ENCODE measurements around the gene FANCE. TPM values are rescaled to one million over a fixed set of nuclear protein-coding genes. Genes with fewer than 3 reads are reported as not detected.

The FANCE gene, protein sequence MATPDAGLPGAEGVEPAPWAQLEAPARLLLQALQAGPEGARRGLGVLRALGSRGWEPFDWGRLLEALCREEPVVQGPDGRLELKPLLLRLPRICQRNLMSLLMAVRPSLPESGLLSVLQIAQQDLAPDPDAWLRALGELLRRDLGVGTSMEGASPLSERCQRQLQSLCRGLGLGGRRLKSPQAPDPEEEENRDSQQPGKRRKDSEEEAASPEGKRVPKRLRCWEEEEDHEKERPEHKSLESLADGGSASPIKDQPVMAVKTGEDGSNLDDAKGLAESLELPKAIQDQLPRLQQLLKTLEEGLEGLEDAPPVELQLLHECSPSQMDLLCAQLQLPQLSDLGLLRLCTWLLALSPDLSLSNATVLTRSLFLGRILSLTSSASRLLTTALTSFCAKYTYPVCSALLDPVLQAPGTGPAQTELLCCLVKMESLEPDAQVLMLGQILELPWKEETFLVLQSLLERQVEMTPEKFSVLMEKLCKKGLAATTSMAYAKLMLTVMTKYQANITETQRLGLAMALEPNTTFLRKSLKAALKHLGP
- total RNA-seq (2014; rRNA removed; shearing (Covaris generic)) = 10.5 and 10.9 TPM in 2 replicates

DNA sequence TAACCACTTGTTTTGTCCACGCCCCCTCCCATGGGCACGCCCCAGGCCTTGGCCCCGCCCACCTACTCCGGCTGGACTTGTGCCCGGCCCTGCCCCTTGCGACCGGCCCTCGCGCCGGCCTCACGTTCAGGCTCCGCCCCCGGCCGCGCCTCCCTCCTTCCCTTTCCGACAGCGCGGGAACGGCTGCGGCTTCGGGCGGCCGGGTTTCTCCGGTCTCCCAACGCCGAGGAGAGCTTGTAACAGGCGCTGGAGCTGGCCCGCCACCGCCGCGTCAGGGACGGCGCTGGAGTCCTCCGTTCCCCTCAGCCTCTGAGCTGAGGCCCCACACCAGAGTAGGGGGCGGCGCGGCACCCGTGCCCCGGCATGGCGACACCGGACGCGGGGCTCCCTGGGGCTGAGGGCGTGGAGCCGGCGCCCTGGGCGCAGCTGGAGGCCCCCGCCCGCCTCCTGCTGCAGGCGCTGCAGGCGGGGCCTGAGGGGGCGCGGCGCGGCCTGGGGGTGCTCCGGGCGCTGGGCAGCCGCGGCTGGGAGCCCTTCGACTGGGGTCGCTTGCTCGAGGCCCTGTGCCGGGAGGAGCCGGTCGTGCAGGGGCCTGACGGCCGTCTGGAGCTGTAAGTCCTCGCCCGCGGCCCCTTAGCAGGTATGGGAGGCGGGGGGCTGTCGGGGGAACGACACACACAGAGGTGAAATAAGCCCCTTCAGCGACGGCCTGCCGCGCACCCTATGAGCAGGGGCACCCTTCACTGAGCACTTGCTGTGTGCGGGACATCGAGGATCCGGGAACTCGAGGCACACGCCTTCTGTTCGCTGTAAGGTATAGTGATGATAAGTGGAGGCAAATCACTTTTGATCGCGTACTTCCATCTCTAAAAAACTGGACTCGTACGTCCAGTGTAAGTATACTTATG lies at the start of gene FANCE:
TSS of gene FANCE (plus strand) at position 156 of the 908 bp plus-strand sequence. CDS start at position 364, 208 bp downstream.
- Histone ChIP-seq H3K36me3 (no peaks in the 10 kb centered on the region), H3K4me3 (peak within 1 kb of the TSS; percentile 84), H3K9me3 (replicated peaks) (no peaks in the 10 kb centered on the region), H3K27me3 (0 out of 2 replicates have a peak, but pooled peaks cover 3% of the 10 kb centered on the region), H3K27ac (peak within 1 kb of the TSS; percentile 71), H3K4me1 (peaks cover 15% of the 10 kb centered on the region)
- peak; percentile 92 to 93 for DNase-seq

DNA sequence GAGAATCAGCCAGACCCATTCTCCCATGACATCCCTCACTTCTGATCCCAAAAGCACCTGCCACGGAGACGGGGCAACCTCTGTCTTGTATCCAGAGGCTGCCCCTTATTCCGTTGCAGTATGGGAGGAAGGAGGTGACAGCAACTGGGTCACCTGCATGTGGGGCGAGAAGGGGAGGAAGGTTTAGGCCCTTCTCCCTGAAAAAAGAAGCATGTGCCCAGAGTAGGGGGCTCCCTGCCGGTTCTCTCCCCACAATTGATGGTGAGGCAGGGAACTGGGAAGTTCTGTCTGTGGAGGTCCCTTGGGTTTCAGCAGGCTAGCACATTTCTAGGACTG lies 49.3 kb upstream of the FANCE start:
- H3K4me1 ChIP-seq = peaks cover 1% of the 10 kb centered on the region
- H3K36me3 ChIP-seq = no peaks in the 10 kb centered on the region
- H3K27ac ChIP-seq = no peak overlapping the region
- H3K9me3 ChIP-seq (replicated peaks) = no peaks in the 10 kb centered on the region
- H3K4me3 ChIP-seq = no peak overlapping the region
- DNase-seq = no peak
- H3K27me3 ChIP-seq = no peaks in the 10 kb centered on the region

DNA sequence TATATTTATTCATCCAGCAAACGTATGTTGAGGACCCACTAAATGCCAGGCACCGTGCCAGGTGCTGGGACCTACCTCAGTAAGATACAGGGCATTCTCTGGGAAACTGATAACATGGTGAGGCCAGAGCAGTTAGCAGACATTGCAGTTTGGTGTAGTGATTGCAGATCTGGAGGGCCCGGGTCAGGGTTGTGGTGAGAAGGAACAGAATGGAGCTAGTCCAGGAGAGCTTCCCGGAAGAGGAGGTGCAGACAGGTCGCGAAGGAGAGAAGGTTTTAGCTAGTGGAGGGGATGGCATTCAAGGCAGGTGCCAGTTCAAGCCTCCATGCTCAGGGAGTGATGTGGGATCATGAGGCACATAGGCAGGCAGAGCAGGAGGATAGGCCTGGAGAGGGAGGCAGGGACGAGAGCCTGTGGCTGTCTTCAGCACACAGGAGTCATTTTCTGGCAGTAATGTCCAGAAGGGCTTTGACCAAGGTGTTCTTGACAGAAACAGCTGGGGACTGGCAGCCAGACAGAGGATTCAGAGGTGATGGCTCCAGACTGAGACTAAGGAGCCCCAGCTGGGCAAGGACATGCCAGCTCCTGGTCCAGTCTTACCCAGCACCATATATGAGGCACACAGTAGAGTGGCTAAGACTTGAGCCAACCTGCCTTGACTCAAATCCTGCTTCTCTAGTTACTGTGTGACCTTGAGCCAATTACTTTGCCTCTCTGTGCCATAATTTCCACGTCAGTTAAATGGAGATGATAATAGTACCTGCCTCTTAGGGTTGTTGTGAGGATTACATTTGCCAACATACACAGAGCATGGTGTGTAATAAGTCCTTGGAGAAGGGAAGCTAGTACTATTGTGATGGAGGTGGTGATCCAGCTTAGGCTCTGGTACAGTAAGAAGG lies 48.3 kb upstream of the FANCE start:
- Histone ChIP-seq H3K9me3 (replicated peaks) (no peaks in the 10 kb centered on the region), H3K27ac (no peak overlapping the region), H3K4me3 (no peak overlapping the region), H3K4me1 (peaks cover 7% of the 10 kb centered on the region), H3K36me3 (no peaks in the 10 kb centered on the region), H3K27me3 (no peaks in the 10 kb centered on the region)
- no peak for DNase-seq

DNA sequence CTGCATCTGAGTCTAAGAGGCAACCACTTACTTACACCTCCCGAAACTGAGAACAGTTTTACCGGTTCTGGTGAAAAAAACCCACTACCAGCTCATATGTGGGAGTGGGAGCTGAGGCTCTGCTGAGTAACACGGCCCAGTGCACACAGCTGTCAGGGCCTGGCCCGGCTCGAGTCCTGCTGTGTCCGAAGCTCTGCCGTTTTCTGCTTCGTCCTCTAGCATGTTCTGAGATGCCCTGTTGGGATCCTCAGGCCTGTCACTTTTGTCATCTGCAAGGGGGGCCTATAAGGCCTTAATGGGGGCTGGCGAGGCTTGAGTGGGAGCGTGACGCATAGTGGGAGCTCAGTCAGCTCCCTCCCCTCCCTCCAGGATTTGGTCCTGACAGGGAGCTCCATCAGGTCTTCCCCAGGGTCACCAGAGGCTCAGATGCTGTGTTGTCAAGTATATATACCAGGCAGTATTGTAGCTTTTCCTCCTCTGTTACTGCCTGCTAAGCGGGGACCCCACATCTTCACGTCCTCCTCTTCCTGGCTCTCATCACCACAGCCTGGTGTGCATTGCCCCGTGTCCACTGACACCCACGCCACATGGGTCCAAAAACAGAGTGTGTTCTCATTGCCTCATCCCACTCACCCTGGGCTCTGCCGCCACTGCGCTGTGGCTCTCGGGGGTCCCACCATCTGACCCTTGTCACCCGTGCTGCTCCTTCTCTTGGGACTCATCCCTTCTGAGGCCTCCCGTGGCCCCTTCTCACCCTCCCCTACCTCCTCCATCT lies 45.2 kb upstream of the FANCE start:
- peaks cover 7% of the 10 kb centered on the region for H3K4me1 ChIP-seq
- H3K27me3 ChIP-seq = no peaks in the 10 kb centered on the region
- H3K4me3 ChIP-seq = no peak overlapping the region
- H3K9me3 ChIP-seq (replicated peaks) = no peaks in the 10 kb centered on the region
- no peak for DNase-seq
- H3K36me3 ChIP-seq = no peaks in the 10 kb centered on the region; the same call in none of the 2 replicates
- H3K27ac ChIP-seq = no peak overlapping the region

DNA sequence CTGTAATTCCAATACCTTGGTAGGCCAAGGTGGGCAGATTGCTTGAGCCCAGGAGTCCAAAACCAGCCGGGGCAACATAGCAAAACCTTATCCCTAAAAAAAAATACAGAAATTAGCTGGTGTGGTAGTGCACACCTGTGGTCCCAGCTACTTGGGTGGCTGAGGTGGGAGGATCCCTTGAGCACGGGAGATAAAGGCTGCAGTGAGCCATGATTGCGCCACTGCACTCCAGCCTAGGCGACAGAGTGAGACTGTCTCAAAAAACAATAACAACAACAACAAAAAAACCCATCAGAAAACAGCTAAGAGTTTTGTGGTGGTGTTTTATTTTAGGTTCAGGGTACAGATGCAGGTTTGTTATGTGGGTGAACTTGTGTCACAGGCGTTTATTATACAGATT lies 42.9 kb upstream of the FANCE start:
- H3K27me3 ChIP-seq = no peaks in the 10 kb centered on the region
- H3K9me3 ChIP-seq (replicated peaks) = no peaks in the 10 kb centered on the region
- no peak for DNase-seq
- peaks cover 7% of the 10 kb centered on the region for H3K4me1 ChIP-seq
- H3K4me3 ChIP-seq = no peak overlapping the region
- no peak overlapping the region for H3K27ac ChIP-seq
- H3K36me3 ChIP-seq = peaks cover 3% of the 10 kb centered on the region

DNA sequence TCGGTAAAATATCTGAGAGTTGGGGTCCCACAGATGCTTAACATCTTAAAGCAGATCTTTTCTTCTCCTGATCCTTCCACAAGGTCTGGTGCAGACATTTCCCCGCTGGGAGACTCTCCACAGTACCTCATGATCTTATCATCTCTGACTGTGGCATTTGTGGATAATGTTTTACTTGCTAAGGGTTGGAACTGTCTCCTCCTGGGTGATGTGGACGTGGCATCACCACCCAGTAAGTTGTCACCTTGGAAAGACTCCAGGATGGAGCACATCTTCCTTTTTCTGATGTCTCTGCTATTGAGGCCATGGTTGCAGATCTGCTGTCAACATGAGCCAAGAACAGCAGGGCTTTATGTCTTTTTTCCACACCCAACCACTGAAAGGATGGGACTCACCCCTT lies 42.0 kb upstream of the FANCE start:
- DNase-seq = no peak
- Histone ChIP-seq H3K27me3 (no peaks in the 10 kb centered on the region), H3K4me3 (no peak overlapping the region), H3K4me1 (peaks cover 7% of the 10 kb centered on the region), H3K36me3 (peaks cover 3% of the 10 kb centered on the region), H3K9me3 (replicated peaks) (no peaks in the 10 kb centered on the region), H3K27ac (no peak overlapping the region)

DNA sequence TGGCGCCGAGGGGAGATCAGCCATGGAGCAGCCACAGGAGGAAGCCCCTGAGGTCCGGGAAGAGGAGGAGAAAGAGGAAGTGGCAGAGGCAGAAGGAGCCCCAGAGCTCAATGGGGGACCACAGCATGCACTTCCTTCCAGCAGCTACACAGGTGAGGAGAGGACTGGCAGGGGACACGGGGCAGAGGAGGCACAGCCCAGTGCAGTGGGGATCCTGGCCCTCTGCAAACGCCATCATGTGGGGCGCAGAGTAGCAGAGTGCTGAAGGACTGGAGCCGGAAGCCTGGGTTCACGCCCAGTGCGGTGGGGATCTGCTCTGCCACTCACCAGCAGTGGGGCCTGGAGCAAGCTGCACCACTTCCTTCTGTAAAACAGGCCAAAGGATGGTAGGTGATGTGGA lies 41.1 kb upstream of the FANCE start:
- Histone ChIP-seq H3K27me3 (no peaks in the 10 kb centered on the region), H3K9me3 (replicated peaks) (no peaks in the 10 kb centered on the region), H3K36me3 (peaks cover 6% of the 10 kb centered on the region), H3K27ac (no peak overlapping the region), H3K4me1 (peaks cover 7% of the 10 kb centered on the region), H3K4me3 (no peak overlapping the region)
- DNase-seq = no peak

DNA sequence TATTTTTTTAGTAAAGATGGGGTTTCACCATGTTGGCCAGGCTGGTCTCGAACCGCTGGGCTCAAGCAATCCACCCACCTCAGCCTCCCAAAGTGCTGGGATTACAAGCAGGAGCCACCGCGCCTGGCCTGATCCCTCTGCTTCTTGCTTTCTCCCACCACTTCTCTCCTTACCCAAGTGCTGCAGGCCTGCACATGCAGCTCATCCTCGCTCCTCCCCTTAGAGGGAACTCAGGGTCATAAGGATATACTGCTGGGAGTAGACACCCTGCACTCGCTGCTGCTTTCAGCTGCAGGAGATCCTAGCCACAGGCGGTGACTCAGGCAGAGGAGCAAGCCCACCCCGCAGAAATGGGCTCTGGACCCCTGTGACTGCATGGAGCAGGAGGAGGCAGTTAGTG lies 40.0 kb upstream of the FANCE start:
- H3K4me3 ChIP-seq = no peak overlapping the region
- no peaks in the 10 kb centered on the region for H3K9me3 ChIP-seq (replicated peaks)
- H3K27ac ChIP-seq = no peak overlapping the region
- H3K27me3 ChIP-seq = no peaks in the 10 kb centered on the region
- peaks cover 7% of the 10 kb centered on the region for H3K4me1 ChIP-seq
- H3K36me3 ChIP-seq = peaks cover 6% of the 10 kb centered on the region
- no peak for DNase-seq

DNA sequence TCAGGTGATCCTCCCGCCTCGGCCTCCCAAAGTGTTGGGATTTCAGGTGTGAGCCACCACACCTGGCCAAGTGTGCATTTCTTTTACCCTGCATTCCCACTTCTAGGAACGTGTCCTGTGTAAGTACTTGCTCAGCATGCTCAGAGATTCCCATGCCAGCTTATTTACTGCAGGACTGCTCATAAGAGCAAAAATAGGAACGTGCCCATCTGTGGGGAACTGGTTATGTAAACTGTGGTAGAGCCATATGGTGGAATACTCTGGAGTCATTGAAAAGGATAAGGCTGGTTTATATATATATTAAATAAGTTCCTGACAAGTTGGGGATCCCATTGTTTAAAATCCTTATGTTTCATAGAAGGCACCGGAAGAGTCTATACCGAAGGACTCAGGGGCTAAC lies 38.2 kb upstream of the FANCE start:
- Histone ChIP-seq H3K4me1 (no peaks in the 10 kb centered on the region), H3K4me3 (no peak overlapping the region), H3K27me3 (no peaks in the 10 kb centered on the region), H3K27ac (no peak overlapping the region), H3K36me3 (peaks cover 6% of the 10 kb centered on the region), H3K9me3 (replicated peaks) (no peaks in the 10 kb centered on the region)
- no peak for DNase-seq

DNA sequence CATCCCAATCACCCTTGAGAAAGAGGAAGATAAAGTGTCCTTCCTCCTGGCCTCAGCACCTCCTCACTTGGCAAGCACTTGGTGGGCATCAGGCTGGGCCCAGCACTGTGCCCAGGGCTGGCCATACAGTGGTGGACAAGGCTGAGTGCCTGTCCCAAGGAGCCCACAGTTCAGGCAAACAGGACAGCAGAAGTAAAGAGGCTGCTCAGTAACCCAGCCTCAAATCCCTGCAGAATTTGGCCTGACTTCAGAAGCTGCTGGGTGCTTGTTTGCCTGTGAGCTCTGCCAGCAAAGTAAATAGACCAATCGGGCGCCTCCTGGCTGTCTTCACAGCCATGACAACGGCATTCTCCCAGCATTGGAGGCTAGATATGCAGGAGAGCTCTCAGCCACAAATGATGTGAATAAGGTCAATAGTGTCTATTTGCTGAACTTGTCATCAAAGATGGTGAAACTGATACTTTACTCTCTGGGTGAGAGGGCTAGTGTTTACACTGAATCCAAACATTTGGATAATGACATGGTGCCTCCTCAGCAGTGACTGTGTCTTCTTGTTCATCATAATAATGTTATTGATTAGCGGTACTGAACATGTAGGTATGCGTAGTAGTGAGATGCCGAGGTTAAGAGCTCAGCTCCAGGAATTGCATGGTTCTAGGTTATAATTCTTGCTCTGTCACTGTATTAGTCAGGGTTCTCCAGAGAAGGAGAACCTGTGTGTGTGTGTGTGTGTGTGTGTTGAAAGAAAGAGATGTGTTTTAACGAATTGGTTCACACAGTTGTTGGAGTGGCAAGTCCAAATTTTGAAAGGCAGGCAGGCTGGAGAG lies 36.9 kb upstream of the FANCE start:
- Histone ChIP-seq H3K27me3 (no peaks in the 10 kb centered on the region), H3K36me3 (peaks cover 6% of the 10 kb centered on the region), H3K27ac (no peak overlapping the region), H3K9me3 (replicated peaks) (no peaks in the 10 kb centered on the region), H3K4me1 (no peaks in the 10 kb centered on the region), H3K4me3 (no peak overlapping the region)
- DNase-seq = no peak

DNA sequence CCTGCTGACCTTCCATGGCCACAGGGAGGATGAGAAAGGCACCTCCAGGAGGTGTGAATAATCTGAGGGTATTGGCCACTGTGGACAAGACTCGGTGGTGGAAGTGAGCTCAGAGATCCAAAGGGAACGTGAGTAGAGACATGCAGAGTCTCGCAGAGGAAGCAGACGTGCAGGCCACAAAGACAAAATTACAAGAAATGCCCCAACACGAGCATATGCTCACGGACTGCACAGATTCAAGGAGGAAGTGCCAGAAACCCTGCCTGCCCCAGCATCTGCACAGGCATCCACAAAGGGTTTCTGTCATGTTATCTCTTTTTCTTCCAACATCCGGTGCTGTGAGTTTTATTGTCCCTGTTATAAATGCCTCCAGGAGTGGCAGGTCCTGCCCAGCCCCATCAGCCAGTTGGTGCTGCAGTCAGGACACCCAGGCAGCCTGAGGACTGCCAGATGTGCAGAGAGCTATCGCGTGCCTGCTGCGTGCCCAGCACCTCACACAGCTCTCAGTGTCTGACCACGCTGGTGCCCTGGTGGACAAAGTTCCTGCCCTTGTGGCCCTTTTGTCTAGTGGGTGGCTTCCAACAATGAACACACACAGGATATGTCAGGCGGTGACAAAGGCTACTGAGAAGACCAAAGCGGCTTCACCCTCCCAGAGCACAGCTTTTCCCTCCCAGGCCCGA lies 34.0 kb upstream of the FANCE start:
- no peak overlapping the region for H3K27ac ChIP-seq
- H3K36me3 ChIP-seq = peaks cover 6% of the 10 kb centered on the region; the same call in 1 of the 2 replicates
- no peaks in the 10 kb centered on the region for H3K9me3 ChIP-seq (replicated peaks)
- no peaks in the 10 kb centered on the region for H3K27me3 ChIP-seq
- H3K4me3 ChIP-seq = no peak overlapping the region
- H3K4me1 ChIP-seq = no peaks in the 10 kb centered on the region
- no peak for DNase-seq

DNA sequence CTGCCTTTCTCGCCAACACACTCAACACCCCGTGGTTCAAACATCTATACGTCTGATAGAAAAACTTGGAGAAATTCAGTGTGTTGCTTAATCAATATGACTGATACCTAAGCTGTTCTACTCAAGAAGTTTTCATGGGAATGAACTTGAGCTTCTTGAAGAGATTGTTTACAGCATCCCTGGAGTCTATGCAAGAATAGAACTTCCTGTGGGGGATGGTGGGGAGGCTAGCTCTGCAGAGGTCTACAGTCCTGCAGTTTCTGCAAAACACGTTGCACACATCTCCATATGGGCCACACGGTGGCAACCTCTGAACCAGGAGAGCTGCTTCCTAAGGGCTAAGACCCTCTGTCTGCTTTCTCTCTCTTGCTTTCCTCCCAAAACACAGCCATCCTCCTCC lies 32.7 kb upstream of the FANCE start:
- H3K36me3 ChIP-seq = peaks cover 2% of the 10 kb centered on the region
- no peaks in the 10 kb centered on the region for H3K9me3 ChIP-seq (replicated peaks)
- no peak overlapping the region for H3K4me3 ChIP-seq
- no peaks in the 10 kb centered on the region for H3K27me3 ChIP-seq
- no peaks in the 10 kb centered on the region for H3K4me1 ChIP-seq
- DNase-seq = no peak
- no peak overlapping the region for H3K27ac ChIP-seq
